Activated naive CD4-positive, alpha-beta T cell treated with anti-CD3 and anti-CD28 coated beads, Interleukin-2, amount 50 U/mL, for 72 hours (primary cell): ENCODE data around the gene FADS2. TPM values are rescaled to one million over a fixed set of nuclear protein-coding genes. Genes with fewer than 3 reads are reported as not detected.

Experiments used
- ATAC-seq, 2 donors: fragments of 150-1000 bp; cut with Tn5 transposase; 2 replicates each; pipeline ENCODE4 v1.10.0; 2021; ENCODE audit warnings: mild to moderate bottlenecking in 2 of 2, moderate library complexity in 2 of 2
- DNase-seq, 2 donors: peaks; one replicate each; pipeline ENCODE4 v3.0.0; 2021 to 2022; ENCODE audit warnings: low spot score in 2 of 2
- H3K27ac Mint-ChIP-seq, 2 donors: one replicate each; pipeline ENCODE4 v1.8.0; 2022; ENCODE audit warnings: mild to moderate bottlenecking in 2 of 2, mixed read lengths in 2 of 2
- H3K36me3 Mint-ChIP-seq, 2 donors: one replicate each; pipeline ENCODE4 v1.8.0; 2022; ENCODE audit warnings: mixed read lengths in 2 of 2
- H3K9me3 Mint-ChIP-seq, 2 donors: one replicate each; pipeline ENCODE4 v1.8.0; 2022; ENCODE audit warnings: mixed read lengths in 2 of 2
- total RNA-seq, 2 donors: library from RNA; stranded (reverse); gene quantifications; one replicate each; pipeline ENCODE4 v1.2.3, GENCODE V29; 2022

The FADS2 gene
- total RNA-seq, 2 donors from 2014 or later, result 42.6 to 55.1 TPM

DNA sequence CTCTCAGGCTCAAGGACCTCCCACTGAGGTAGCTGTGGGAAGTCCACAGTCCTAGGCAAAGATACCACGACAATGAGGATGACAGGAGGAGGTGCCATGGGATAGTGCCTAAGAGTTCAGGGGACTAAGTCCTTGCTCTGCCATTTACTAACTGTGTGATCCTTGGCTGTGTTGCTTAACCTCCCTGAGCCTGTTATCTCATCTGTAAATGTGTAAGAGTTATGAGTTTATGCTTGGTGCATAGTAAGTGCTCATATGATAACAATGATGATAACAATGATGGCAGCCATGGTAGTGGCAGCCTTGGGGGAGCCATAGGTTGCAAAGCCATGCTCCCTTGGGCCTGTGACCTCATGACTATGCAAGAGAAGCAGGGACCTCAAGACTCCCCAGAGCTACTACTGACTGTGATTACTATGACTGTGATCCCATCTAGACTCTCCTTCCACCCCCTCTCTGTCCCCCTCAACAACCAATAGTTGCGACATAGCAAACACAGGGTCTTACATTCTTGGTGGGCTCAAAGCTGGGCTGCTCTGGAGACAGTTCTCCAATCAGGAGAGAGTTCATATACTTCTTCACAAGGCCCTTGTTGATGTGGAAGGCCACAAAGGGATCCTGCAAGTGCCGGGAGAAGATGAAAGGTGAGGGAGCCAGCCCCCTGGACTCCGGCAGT is 15.2 kb upstream of the FADS2 start:
- no peaks in the 10 kb centered on the region for H3K9me3 Mint-ChIP-seq
- ATAC-seq (no peak), DNase-seq (no peak)
- H3K27ac Mint-ChIP-seq, result no peak overlapping the region
- peaks cover 23 to 29% of the 10 kb centered on the region in 2 donors for H3K36me3 Mint-ChIP-seq

DNA sequence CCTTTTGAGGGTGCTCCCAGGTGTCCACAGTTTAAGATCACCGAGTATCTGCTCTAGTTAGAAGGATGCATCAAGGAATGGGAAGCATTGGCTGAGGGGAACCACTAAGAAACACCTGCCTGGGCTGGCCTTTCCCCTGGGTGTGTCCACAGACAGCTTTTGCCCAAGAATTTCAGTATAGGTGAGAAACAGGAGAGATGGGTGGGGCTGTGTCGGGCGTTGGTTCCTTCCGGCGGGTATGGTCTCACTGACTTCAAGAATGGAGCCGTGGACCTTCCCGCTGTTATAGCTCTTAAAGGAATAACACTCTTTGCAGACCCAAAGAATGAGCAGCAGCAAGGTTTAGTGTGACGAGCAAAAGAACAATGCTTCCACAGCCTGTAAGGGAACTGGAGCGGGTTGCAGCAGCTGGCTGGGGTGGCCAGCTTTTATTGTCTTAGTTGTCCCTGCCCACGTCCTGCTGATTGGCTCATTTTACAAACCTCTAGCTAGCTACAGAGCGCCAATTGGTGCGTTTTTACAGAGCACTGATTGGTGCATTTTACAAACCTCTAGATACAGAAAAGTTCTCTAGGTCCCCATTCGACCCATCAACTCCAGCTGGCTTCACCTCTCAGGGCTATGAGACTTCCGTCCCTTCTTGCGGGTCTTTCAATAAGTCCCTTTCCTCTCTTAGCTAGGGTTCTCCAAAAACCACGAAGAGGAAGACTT is 13.7 kb upstream of the FADS2 start:
- ATAC-seq, result no peak
- H3K27ac Mint-ChIP-seq, result peak overlapping the region; percentile 79 to 91

GRCh38 chr11:61814958-61815789 is 12.9 kb upstream of the FADS2 start:
- H3K27ac Mint-ChIP-seq, result peak overlapping the region; percentile 79 to 91
- ATAC-seq (peak; percentile 66 to 74), DNase-seq (peak; percentile 65 to 91)
- H3K36me3 Mint-ChIP-seq, result peaks cover 23 to 29% of the 10 kb centered on the region in 2 donors
- no peaks in the 10 kb centered on the region for H3K9me3 Mint-ChIP-seq

More for the DNA sequence above, 13.7 kb upstream of the FADS2 start:
- Mint-ChIP-seq H3K36me3 (peaks cover 23 to 29% of the 10 kb centered on the region in 2 donors), H3K9me3 (no peaks in the 10 kb centered on the region)
- peak in 1 of 2 donors; percentile 13 for DNase-seq

GRCh38 chr11:61815790-61816735 is 12.0 kb upstream of the FADS2 start:
- ATAC-seq (peak; percentile 50 to 67), DNase-seq (peak; percentile 65)
- peaks cover 23 to 29% of the 10 kb centered on the region in 2 donors for H3K36me3 Mint-ChIP-seq
- no peaks in the 10 kb centered on the region for H3K9me3 Mint-ChIP-seq
- H3K27ac Mint-ChIP-seq, result peak overlapping the region; percentile 82 to 91

DNA sequence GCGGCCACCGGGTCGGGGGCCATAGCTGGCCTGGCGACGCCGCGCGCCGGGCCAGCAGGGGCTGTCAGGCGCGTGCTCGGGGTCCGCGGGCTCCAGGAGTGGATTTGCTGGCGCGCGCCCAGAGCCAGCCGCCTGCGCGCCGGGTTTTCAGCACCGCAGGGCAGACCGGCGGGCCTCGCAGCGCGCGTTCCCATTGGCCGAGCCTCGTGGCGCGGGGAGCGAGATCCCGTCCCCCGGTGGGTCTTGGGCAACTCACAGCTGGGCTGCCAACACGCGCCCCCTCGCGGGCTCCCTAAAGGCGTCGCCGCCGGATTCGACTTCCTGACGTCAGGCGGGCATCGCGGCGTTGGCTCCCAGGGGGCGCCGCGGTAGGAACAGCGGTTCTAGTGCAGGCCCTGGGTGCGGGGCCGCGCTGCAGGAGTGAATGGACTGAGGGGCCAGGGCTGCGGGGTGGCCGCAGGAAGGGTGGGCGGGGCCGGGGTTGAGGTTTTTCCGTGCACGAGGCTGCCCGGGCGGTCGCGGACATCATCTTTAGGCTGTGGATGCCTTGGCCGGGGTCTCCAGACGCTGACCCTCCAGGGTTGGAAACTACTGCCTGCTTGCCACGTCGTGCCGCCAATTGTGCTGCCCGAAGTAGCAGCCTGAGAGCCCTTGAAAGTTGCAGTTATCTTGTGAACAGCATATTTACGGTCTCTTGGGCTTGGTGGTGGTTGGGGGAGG is 11.2 kb upstream of the FADS2 start, which contains the start of gene FADS1:
Gene FADS1, minus strand, starts transcription at position 268 of the 720 bp plus-strand sequence. Its CDS starts 74 bp downstream, at position 194.
- peak; percentile 85 for DNase-seq
- Mint-ChIP-seq H3K9me3 (no peaks in the 10 kb centered on the region), H3K27ac (peak within 1 kb of the TSS; percentile 82 to 91), H3K36me3 (peaks cover 21 to 26% of the 10 kb centered on the region in 2 donors)
- ATAC-seq, result peak; percentile 66 to 81

DNA sequence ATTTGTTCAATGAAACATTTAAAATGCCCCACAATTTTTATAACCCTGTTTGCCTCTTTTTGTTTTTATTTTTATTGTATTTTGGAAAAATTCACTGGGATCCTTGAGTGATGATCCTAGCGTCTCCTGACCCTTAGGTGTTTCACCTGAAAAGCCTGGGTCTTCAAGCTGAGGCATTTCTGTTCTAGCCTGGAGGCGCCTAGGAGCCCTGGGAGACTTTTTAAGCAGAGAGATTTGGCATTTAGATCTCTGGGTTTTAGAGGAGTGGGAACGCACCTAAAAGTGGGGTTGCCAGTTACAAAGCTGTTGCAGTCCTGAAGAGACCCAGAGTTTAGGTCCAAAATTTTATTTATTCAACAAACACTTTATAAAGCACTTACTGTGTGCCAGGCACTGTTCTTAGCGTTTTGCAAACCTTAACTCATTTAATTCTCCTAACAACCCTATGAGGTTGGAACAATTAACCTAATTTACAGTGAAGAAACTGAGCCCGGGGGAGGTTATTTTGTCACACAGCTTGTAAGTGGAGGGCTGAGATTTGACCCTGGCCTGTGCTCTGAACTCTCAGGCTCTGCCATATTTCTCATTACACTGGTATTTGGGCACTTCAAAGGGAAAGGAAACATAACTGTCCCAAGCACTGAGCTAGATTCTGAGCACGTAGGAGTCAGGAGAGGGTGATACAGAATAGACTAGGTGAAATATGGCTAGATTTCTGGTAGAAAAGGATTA is 10.5 kb upstream of the FADS2 start:
- Mint-ChIP-seq H3K9me3 (no peaks in the 10 kb centered on the region), H3K36me3 (peaks cover 16 to 19% of the 10 kb centered on the region in 2 donors), H3K27ac (no peak overlapping the region)
- ATAC-seq (no peak), DNase-seq (no peak)

- DNase-seq (no peak), ATAC-seq (no peak)
- Mint-ChIP-seq H3K36me3 (peaks cover 7 to 11% of the 10 kb centered on the region in 2 donors), H3K27ac (no peak overlapping the region), H3K9me3 (no peaks in the 10 kb centered on the region)
Observed at GRCh38 chr11:61820174-61820573, 7.9 kb upstream of the FADS2 start.

DNA sequence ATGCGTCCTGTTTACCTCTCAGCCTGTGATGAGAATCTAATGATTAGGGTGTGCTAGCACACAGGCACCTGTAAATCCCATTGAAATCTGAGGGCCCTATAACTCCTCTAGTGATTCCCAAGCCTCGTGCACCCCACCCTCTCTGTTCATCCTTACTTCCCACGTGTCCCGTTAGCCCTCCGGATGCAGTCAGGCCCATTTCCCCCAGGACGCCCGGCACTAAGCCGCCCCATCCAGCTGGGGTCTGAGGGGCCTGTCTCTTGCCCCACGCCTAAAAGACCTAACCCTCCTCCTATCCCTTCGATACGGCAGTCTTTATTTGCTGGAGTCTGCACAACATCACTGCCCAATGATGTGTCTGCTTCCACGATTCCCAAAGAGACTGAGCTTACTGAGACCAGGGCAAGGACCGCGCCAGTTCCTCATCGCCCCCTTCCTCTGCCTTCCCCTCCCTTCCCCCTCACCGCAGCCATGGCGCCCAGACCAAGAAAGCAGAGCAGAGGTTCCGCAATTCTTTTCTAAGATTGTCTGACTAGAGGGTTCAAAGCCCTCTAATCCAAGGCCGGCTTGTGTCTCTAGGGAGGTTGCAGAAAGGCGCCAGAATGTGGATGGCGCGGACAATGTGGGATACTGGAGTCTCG is 1.1 kb upstream of the FADS2 start:
- H3K27ac Mint-ChIP-seq, result peak overlapping the region; percentile 4 to 77
- no peaks in the 10 kb centered on the region for H3K9me3 Mint-ChIP-seq
- no peak for DNase-seq
- ATAC-seq, result no peak
- peaks cover 0 to 9% of the 10 kb centered on the region in 2 donors for H3K36me3 Mint-ChIP-seq

DNA sequence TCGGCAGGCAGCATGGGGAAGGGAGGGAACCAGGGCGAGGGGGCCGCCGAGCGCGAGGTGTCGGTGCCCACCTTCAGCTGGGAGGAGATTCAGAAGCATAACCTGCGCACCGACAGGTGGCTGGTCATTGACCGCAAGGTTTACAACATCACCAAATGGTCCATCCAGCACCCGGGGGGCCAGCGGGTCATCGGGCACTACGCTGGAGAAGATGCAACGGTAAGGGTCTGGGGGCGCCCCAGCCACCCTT is 204 bp downstream of the FADS2 start:
- Mint-ChIP-seq H3K36me3 (peaks cover under 1 to 9% of the 10 kb centered on the region in 2 donors), H3K27ac (peak overlapping the region; percentile 19 to 77), H3K9me3 (no peaks in the 10 kb centered on the region)
- DNase-seq, result no peak
- ATAC-seq, result peak in 1 of 2 donors; percentile 10

GRCh38 chr11:61828629-61829407 is 718 bp downstream of the FADS2 start:
- ATAC-seq, result peak; percentile 46 to 58
- Mint-ChIP-seq H3K9me3 (peaks cover 0 to 5% of the 10 kb centered on the region in 2 donors), H3K27ac (peak overlapping the region in 1 of 2 donors; percentile 77), H3K36me3 (peaks cover 5 to 9% of the 10 kb centered on the region in 2 donors)
- peak in 1 of 2 donors; percentile 58 for DNase-seq

GRCh38 chr11:61829806-61830205 is 1.7 kb downstream of the FADS2 start:
- Mint-ChIP-seq H3K9me3 (peaks cover 0 to 7% of the 10 kb centered on the region in 2 donors), H3K27ac (no peak overlapping the region), H3K36me3 (peaks cover 9 to 10% of the 10 kb centered on the region in 2 donors)
- DNase-seq (no peak), ATAC-seq (no peak)

- H3K9me3 Mint-ChIP-seq, result peaks cover 0 to 7% of the 10 kb centered on the region in 2 donors
- no peak overlapping the region for H3K27ac Mint-ChIP-seq
- H3K36me3 Mint-ChIP-seq, result peaks cover 9 to 10% of the 10 kb centered on the region in 2 donors
- ATAC-seq, result no peak
- DNase-seq, result no peak
Observed at GRCh38 chr11:61830237-61831105, 2.4 kb downstream of the FADS2 start.

GRCh38 chr11:61832207-61832606 is 4.1 kb downstream of the FADS2 start:
- no peak for ATAC-seq
- Mint-ChIP-seq H3K9me3 (peaks cover 0 to 7% of the 10 kb centered on the region in 2 donors), H3K27ac (no peak overlapping the region), H3K36me3 (peaks cover 9 to 10% of the 10 kb centered on the region in 2 donors)
- DNase-seq, result no peak
